HepG2 (cell line): ENCODE data around the gene POC1A. TPM values are rescaled to one million over a fixed set of nuclear protein-coding genes. Genes with fewer than 3 reads are reported as not detected.
A peak's percentile ranks its signal among the peaks of the same experiment; 100 is the strongest.

Experiments
- ARID5B ChIP-seq: IDR thresholded peaks from 2 replicates; pipeline ENCODE4 v1.4.0; 2020; ENCODE audit warnings: mild to moderate bottlenecking, missing genetic modification reagents
- NPAS2 ChIP-seq: sonication (generic); formaldehyde crosslinking; IDR thresholded peaks from 2 replicates; pipeline ENCODE4 v1.8.0; 2022; ENCODE audit warnings: mild to moderate bottlenecking, missing genetic modification reagents, borderline replicate concordance
- PHF5A ChIP-seq: IDR thresholded peaks from one replicate; pipeline ENCODE4 v1.6.1; 2018; ENCODE audit warnings: low read depth, missing genetic modification reagents; ENCODE audit not compliant: unreplicated experiment
- RARG ChIP-seq: sonication (generic); formaldehyde crosslinking; IDR thresholded peaks from 2 replicates; pipeline ENCODE4 v1.4.0; 2020; ENCODE audit warnings: low read depth, mild to moderate bottlenecking, missing genetic modification reagents
- SP1 ChIP-seq, 2 experiments: fragments of 450-650 bp in 1 of 2; sonication (generic) in 1 of 2; formaldehyde crosslinking in 1 of 2; IDR thresholded peaks; 2 replicates each; pipeline versions ENCODE4 v1.4.0 to v1.6.1; 2016 to 2020; ENCODE audit warnings: missing genetic modification reagents in 1 of 2
- TARDBP ChIP-seq: sonication (generic); formaldehyde crosslinking; IDR thresholded peaks from 2 replicates; pipeline ENCODE4 v1.8.0; 2022; ENCODE audit warnings: mild to moderate bottlenecking, missing genetic modification reagents
- TOPORS ChIP-seq: sonication (generic); formaldehyde crosslinking; IDR thresholded peaks from 2 replicates; pipeline ENCODE4 v1.8.0; 2023; ENCODE audit warnings: mild to moderate bottlenecking, missing genetic modification reagents
- ZNF280B ChIP-seq: sonication (generic); formaldehyde crosslinking; IDR thresholded peaks from 2 replicates; pipeline ENCODE4 v1.5.0; 2020; ENCODE audit warnings: missing genetic modification reagents, mild to moderate bottlenecking, borderline replicate concordance
- ZNF430 ChIP-seq: sonication (generic); formaldehyde crosslinking; IDR thresholded peaks from 2 replicates; pipeline ENCODE4 v1.9.0; 2021; ENCODE audit warnings: mild to moderate bottlenecking, missing genetic modification reagents
- ZNF512B ChIP-seq: sonication (generic); formaldehyde crosslinking; IDR thresholded peaks from 2 replicates; pipeline ENCODE4 v1.5.1; 2020; ENCODE audit warnings: missing genetic modification reagents, mild to moderate bottlenecking, borderline replicate concordance
- ZNF552 ChIP-seq: sonication (generic); formaldehyde crosslinking; IDR thresholded peaks from 2 replicates; pipeline ENCODE4 v1.9.0; 2022; ENCODE audit warnings: missing genetic modification reagents, mild to moderate bottlenecking, borderline replicate concordance
- polyA plus RNA-seq, 8 experiments: library from polyadenylated mRNA; depleted of rRNA in 3 of 8; stranded (reverse) in 7 of 8; unstranded in 1 of 8; fragments of >200 nt; fragmentation: Illumina TruSeq in 4 of 8; extraction: Trizol in 4 of 8; gene quantifications; 2 replicates each; pipeline versions ENCODE4 v1.2.1 to v1.2.3, GENCODE V29; 2011 to 2016; ENCODE audit warnings: low read depth in 4 of 8, missing spikeins in 1 of 8, mixed read lengths in 1 of 8; ENCODE audit not compliant: insufficient read depth in 1 of 8
- total RNA-seq, 5 experiments: library from RNA; depleted of rRNA; stranded (reverse); fragments of >200 nt; fragmentation: Illumina TruSeq; extraction: Trizol; gene quantifications; 2 replicates each; pipeline ENCODE4 v1.2.3, GENCODE V29; 2016; ENCODE audit warnings: low read depth in 1 of 5

The POC1A gene
- total and polyA plus RNA-seq, 2 of the 13 experiments (the other 11 are each of a cell fraction or from before 2014, with no cell fraction given), result 14.6 to 20.0 TPM

- TF ChIP-seq TOPORS (CRISPR knock-in tag) (no peak), ARID5B (CRISPR knock-in tag) (0 out of 2 replicates have a peak, but pooled peaks have one; percentile 22), ZNF430 (CRISPR knock-in tag) (no peak), ZNF552 (CRISPR knock-in tag) (no peak), RARG (CRISPR knock-in tag) (no peak), SP1 (IDR thresholded peaks at IDR 0.05) (no peak), SP1 (CRISPR knock-in tag; IDR thresholded peaks at IDR 0.05) (no peak), ZNF512B (CRISPR knock-in tag) (no peak), ZNF280B (CRISPR knock-in tag) (no peak), TARDBP (CRISPR knock-in tag) (no peak), NPAS2 (CRISPR knock-in tag) (no peak), PHF5A (CRISPR knock-in tag) (no peak)
Measured at GRCh38 chr3:52029535-52029934, 124.7 kb downstream of the POC1A start (continued).
